Esophagus muscularis mucosa (tissue), 3 donors: Measurements from ENCODE around the gene CCDC83.

Source experiments
- POLR2AphosphoS5 ChIP-seq, 2 donors: sonication (generic); formaldehyde crosslinking; IDR thresholded peaks; one replicate each; pipeline ENCODE4 v1.6.1; 2017; ENCODE audit warnings: antibody characterized with exemption in 2 of 2
- TF ChIP-seq, protein P1 (sequence below), 3 experiments: fragments of 200-600 bp in 2 of 3; fragments of 450-650 bp in 1 of 3; sonication (generic) in 2 of 3; IDR thresholded peaks; one replicate each; pipeline ENCODE4 v1.5.1; 2017 to 2019; ENCODE audit warnings: antibody characterized with exemption in 3 of 3, mild to moderate bottlenecking in 2 of 3, moderate library complexity in 1 of 3

DNA sequence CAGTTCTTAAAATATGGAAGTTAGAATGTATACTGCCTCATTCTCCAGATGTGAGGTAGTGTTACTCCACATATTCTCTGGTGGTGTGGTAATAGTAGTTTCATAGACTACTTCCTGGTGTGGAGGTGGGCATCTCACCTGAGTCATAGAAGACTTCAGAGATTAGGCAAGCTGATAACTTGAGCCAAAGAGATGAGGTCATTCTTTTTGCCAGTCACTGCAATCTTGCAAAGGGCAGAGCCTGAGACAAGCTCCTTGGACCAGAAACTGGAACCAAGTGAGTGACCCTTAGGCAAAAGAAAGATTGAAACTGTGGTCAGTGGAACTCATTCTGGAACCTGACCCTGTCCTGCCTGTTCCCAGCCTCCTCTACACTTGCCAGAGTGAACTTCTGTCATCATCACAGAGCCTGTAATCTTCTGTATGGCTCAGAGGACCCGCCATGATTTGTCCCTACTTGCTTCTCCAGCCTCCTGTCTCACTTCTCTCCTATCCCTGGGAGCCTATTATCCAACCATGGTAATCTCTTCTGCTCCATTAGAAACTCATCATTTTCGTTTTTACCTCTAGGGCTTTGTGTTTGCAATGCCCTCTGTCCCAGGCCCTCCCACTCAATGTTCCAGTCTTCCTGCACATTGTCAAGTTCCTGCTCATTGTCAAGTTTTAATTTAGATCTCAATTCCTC, 10.6 kb upstream of the CCDC83 start:
- TF ChIP-seq, protein P1, sequence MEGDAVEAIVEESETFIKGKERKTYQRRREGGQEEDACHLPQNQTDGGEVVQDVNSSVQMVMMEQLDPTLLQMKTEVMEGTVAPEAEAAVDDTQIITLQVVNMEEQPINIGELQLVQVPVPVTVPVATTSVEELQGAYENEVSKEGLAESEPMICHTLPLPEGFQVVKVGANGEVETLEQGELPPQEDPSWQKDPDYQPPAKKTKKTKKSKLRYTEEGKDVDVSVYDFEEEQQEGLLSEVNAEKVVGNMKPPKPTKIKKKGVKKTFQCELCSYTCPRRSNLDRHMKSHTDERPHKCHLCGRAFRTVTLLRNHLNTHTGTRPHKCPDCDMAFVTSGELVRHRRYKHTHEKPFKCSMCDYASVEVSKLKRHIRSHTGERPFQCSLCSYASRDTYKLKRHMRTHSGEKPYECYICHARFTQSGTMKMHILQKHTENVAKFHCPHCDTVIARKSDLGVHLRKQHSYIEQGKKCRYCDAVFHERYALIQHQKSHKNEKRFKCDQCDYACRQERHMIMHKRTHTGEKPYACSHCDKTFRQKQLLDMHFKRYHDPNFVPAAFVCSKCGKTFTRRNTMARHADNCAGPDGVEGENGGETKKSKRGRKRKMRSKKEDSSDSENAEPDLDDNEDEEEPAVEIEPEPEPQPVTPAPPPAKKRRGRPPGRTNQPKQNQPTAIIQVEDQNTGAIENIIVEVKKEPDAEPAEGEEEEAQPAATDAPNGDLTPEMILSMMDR (IDR thresholded peaks at IDR 0.05), result no peak
- no peak for TF ChIP-seq POLR2AphosphoS5 (IDR thresholded peaks at IDR 0.05)
